NCI-H1694 (cell line): Measurements from ENCODE around the gene DMXL2.
"Not testable (repeated sequence)": the region's sequence is repeated elsewhere in the genome, so short reads cannot be mapped to it uniquely, and the experiment has no call there.

Source experiments
- DNase-seq: peaks from one replicate; lab custom pipeline; 2025; lab: John Stamatoyannopoulos, UW

Gene DMXL2

DNA sequence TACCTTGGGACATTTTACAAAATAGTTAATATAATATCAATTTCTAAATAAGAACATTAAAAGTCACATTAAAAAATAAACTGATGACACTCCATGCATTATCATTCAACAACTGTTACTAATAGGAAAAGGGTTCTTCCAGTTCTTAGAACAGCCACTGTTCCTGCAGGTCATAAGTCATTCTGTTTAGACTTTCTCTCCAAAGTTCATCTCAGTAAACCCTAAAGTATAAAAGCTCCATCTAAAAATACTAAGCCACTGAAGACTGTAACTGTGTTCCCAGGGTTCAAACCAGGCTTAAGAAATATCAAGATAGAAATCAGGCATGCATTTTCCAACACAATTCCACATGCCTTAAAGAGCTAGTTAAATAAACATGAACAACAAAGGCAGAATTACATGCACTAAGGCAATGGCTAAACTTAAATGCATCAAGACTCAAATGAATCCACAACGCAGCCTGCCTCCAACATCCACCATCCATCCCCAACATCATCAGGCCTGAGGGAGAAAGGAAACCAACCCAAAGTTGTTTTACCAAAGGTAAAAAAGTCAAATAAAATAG, 46.2 kb downstream of the DMXL2 start:
- no peak for DNase-seq

DNA sequence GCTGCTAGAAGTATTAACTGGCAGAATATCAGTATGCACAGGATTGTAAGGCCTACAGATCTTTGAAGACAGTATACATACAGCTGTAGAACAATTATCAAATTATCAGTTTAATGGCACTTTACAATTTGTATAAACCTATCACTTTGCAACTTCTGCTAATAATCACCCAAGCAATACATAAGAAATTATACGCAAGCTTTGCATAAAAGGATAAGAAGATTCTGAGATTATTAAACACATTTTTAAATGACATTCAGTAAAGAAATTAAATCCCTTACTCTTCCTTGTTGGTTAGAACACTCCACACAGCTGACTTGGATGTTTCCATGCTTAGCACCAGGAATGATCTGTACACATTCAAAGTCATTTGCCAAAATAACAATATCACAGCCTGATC, 46.8 kb downstream of the DMXL2 start:
- no peak for DNase-seq

DNA sequence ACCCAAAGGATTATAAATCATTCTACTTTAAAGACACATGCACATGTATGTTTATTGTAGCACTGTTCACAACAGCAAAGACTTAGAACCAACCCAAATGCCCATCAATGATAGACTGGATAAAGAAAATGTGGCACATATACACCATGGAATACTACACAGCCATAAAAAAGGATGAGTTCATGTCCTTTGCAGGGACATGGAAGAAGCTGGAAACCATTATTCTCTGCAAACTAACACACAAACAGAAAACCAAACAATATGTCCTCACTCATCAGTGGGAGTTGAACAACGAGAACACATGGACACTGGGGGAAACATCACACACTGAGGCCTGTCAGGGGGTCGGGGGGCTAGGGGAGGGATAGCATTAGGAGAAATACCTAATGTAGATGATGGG, 49.2 kb downstream of the DMXL2 start:
- not testable (repeated sequence) for DNase-seq

DNA sequence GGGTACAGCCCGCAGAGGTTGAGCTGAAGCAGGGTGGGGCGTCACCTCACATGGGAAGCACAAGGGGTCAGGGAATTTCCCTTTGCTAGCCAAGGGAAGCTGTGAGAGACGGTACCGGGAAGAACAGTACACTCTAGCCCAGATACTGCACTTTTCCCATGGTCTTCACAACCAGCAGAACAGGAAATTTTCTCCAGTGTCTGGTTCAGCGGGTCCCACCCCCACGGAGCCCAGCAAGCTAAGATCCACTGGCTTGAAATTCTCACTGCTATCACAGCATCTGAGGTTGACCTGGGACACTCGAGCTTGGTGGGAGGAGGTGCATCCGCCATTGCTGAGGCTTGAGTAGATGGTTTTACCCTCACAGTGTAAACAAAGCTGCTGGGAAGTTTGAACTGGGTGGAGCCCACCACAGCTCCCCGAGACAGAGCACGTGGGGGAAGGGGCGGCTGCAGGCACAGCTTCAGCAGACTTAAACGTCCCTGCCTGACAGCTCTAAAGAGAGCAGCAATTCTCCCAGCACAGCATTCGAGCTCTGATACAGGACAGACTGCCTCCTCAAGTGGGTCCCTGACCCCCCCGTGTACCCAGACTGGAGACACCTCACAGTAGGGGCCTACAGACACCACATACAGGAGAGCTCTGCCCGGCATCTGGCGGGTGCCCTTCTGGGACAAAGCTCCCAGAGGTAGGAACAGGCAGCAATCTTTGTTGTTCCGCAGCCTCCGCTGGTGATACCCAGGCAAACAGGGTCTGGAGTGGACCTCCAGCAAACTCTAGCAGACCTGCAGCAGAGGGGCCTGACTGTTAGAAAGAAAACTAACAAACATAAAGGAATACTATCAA, 53.4 kb downstream of the DMXL2 start:
- DNase-seq: not testable (repeated sequence)

DNA sequence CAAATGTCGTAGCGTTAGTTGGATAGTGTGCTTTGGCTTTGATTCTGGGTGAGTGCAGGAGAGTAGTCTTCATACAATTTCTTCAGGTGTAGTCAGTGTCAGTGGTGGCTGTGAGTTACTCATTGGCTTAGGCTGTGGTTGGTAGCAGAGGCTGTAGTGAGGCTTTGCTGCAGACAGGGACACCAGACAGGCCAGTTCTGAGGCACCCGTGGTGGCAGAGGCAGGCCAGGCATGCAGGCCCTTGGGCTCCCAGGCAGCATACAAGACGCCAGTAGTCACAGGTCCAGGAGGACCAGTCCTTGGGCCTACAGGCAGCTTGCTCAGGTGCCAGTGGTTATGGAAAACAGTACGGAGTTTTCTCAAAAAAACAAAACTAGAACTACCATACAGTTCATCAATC, 61.3 kb downstream of the DMXL2 start:
- no peak for DNase-seq

DNA sequence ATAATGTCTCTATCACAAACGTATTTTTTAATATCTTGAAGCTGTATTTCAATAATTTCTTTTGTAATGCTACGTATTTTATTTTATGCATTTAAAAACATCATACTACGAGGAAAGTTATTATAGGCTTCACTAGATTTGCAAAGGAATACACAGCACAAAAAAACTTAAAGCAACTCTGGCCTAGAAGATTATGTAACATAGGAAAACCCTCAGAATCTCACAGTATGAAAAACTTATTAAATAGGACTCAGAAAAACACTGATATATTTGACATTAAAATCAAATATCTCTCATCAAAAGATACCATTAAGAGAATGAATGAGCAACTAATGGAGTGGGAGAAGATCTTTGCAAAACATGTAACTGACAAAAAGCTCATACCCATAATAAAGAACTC, 63.7 kb downstream of the DMXL2 start:
- no peak for DNase-seq

DNA sequence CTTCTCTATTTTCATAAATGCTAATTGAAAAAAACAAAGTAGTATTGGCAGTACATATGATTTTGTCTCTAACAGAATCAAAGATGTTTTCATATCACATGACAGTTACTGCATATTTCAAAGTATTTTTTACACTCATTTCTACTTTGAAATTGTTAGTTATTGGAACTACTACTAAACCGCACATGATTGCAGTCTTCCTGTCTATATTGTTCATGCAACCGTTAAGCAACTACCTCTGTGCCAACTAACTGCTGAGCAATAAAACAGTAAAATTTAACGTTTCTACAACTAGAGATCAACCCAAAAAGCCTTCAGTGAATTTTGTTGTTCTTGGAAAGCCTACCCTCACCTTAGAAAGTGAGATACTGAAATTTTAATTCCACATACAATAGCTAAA, 64.2 kb downstream of the DMXL2 start:
- no peak for DNase-seq

DNA sequence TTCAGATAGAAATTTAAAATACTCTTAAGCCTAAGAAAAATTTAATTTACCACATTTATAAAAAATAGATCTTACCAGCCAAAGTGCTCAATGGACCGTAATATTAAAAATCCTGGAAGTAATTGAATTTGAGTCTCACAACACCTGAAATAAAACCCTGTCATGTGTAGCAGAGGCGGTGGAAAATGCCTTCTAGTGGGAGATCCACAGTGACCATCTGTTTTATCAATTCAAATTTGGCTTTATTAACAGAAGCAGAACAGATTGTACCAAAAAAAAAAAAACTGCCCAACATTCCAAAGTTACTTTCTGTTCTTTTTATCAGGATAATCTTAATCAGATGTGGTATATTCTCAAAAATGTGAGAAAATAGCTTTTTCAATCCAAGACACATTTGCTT, 71.7 kb downstream of the DMXL2 start:
- no peak for DNase-seq

DNA sequence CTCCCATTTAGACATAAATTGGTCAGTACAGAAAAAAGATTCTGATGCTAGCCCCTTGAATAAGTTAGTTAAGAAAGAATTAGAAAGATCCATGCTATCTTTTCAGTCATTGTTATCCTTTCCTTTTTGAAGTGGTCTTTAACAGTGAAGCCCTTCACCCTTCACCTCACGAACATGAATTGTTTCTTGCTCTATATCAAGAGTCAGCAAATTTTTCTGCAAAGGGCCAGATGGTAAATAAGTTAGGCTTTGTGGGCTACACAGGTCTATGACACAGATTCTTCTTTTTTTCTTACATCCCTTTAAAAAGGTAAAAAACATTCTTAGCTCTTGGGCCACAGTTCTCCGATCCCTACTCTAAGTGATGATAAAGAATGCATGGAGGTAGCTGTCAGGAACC, 74.9 kb downstream of the DMXL2 start:
- no peak for DNase-seq

DNA sequence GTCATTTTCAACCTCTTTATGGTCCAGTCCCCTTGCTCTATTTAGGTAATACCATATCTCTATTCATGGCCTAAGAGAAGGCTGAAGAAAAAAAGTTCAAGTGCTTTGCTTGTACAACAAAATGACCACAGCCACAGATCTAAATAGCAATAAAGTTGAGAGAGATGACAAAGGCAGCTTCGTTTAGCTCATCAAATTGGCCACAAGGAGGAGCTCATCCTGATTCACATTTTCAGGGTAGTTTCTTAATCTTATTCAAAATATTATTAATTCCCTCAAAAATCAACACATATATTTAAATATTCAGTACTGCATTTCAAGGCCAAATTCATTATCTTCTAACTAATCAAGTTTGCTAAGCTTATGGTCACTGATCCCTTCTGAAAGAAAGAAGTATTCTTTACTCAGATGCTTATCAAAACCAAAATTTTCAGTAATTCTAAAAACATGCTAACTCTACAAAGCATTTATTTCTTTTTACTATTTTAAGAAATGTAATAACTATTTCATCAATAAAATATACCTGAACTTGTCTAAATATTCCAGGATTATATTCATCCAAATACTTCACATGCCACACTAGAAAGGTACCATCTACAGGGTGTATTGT, 85.5 kb downstream of the DMXL2 start:
- peak; percentile 10 for DNase-seq

DNA sequence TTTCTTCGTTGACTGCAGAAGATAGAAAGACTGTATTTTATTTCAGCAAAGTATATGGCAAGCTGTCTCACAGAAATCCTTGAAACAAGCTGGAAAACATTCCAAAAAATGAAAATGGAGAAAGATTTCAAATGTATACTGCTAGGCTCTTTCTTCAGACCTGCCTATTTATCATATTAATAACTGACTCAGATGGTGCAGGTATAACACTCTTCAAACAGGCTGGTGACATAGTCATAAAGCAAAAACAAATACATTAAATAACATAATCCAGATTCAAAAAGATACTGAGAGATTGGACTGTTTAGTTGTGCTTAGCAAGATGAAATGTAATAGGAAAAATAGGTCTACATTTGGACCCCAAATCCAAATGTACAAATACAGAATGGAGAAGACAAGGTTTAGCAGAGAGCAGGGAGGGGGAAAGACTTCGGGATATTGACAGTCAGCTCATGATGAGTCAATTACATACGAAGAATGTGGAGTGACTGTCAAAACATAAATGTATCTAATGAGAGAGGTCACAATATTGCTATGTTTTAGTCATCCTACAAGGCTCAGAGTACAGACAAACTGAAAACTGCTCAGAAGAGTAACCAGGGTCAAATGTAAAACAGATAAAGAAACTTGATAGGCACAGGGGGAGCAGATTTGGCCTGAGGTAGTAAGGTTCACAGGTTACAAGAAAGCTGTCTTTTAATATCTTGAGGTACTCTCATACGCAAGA, 88.7 kb downstream of the DMXL2 start:
- no peak for DNase-seq

DNA sequence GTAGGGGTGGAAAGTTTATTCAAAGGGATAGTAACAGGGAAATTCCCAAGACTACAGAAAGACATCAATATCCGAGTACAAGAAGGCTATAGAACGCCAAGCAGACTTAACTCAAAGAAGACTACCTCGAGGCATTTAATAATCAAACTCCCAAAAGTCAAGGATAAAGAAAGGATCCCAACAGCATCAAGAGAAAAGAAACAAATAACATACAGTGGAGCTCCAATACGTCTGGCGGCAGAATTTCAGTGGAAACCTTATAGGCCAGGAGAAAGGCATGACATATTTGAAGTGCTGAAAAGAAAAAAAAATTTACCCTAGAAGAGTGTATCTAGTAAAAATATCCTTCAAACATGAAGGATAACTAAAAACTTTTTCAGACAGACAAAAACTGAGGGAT, 95.6 kb downstream of the DMXL2 start:
- DNase-seq: no peak

DNA sequence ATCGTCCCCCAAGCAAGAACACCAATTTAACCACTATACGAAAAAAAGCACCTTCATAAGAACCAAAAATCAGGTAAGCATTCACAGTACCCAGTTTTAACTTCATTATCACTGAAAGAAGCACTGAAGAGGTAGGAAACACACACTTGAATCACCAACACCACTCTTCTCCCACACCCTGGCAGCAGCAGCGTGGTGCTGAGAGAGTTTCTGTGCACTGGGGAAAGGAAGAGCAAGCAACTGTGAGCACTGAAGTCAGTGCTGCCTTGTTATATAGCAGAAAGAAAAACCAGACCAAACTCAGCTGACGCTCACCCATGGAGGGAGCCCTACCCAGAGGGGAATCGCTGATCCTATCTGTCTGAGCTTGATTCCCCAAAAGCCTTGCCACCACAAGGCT, 98.2 kb downstream of the DMXL2 start:
- no peak for DNase-seq

DNA sequence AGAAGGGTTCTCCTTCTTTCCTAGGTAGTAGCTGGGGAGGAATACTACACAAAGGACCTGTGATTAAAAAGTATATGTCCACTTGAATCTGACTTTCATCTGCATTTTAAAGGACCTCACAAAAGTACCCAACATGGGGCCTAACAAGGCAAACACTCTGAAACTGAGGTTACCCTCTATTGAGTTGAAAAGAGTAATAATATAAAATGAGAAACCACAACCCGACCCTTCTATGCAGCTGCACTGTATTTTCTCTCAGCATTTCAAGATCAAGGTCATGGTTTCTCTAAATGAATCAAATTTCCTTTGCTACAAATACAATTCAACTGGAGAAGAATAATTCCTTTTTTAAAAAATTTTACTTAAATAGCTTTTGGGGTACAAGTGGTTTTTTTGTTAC, 106.3 kb downstream of the DMXL2 start:
- DNase-seq: no peak

DNA sequence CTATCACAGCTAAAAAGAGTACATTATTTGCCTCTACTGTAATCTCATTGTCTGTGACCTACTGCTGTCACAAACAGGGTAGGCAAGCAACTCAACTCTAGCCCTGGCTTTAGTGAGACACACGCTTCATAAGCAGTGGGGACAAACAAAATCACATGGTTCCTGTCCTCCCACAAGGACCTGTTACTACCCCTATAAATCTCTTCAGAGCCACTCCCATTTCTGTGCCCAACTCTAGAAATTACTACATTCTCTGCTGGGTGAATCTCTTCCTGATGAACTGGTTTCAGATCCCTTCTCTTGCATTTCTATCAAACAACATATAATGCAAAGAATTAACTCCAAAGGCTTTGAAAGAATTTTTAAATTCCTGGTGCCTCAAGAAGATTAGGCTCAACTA, 117.3 kb downstream of the DMXL2 start:
- no peak for DNase-seq

DNA sequence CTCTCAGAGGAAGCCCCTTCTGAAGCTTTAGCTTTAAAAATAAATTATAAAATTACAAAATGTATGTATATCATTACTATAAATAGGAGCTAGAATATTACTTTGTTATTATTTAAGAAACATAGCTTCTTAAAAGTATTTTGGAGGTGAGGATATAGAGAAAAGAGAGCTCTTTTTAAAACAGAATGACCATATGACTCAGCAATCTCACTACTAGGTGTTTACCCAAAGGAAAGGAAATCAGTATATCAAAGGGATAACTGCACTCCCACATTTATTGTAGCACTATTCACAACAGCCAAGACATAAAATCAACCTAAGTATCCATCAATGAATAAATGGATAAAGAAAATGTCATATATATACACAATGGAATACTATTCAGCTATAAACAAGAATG, 119.6 kb downstream of the DMXL2 start:
- no peak for DNase-seq

DNA sequence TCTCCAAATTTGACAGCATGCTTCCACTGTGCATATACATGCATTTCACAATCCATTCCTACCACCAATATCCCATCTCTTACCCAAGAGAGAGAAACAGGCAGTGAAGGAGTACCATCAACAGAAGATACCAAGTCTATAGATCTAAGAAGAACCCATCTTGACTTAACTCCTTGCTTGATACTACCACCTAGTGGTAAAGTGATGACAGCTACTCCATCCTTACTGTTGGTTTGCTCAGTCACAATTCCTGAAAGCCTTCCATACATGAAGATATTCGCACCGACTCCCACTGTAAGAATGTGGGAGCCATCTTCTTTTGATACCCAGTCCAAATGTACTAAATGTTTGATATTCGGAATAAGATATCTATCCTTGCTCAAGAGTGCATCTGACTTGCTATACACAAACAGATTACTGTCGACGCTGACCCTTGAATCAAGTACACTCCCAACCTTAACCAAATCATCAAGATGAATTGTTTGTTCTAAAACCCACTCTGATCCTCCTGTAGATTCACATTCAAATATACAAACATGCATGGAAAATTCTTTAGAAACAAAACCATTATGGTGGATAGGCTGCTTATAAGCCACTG, 123.1 kb downstream of the DMXL2 start:
- DNase-seq: no peak

DNA sequence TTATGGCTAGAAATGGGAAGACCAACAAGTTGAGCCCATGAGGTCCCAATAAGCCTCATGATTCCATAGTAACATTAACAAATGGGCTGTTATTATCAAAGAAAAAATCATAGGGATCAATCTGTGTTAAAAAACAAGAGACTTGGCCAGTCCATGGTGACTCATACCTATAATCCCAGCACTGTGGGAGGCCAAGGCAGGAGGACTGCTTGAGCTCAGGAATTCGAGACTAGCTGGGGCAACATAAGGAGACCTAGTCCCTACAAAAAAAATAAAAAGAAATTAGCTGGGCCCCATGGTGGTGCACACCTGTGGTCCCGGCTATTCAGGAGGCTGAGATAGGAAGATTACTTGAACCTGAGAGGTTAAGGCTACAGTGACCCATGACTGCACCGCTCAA, 124.8 kb downstream of the DMXL2 start:
- DNase-seq: no peak

DNA sequence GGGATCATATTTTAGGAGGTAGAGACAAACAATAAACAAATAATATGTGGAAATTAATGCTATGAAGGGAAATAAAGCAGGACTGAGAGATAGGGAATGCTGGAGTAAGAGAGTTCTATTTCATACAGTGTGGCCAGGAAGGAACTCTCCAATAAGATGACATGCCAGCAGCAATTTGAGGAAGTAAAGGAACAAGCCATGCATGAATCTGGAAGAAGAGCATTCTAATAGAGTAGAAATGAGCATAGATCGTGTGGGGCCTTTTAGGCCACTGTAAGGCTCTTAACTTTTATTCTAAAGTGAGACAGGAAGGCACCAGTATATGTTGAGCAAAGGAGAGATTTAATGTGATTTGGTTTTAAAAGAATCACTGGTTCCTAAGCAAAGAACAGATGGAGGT, 126.3 kb downstream of the DMXL2 start:
- no peak for DNase-seq

DNA sequence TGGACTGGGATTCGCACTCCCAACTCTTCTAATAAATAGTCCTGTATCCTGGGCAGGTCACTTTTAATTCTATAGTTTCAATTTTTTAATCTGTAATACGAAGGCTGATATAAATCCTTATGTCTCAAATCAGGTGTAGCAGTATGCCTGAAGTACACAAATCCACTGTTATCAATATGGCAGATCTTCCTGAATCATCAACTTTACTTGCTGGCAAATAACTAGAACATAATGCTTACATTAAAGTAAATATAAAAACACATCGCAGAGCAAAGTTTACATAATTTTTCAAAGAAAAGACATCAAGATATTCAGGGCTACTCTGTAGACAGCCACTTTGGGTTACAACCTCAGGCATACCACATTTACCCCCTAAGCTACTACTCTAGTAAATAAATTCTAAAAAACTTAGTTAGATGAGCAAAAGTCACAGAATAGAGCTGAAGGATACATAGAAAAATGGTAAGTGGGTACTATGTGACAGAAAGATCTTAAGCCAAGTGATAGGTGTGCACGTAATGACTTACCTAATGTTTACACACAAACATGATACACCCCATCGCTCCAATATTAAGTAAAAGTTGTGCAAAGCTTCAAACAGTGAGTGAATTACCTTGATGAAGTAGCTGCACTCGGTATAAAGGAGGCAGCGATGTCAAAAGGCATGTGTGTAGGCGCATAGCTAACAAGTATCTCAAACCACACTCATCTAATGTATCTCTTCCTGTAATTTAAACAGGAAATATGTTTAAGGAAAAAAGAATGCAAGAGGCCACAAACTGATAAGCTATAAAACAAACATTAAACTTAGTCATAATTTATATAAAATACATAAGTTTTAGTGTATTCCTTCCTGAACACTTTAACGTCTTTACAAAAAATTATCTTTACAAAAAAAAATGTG, 127.9 kb downstream of the DMXL2 start:
- no peak for DNase-seq

DNA sequence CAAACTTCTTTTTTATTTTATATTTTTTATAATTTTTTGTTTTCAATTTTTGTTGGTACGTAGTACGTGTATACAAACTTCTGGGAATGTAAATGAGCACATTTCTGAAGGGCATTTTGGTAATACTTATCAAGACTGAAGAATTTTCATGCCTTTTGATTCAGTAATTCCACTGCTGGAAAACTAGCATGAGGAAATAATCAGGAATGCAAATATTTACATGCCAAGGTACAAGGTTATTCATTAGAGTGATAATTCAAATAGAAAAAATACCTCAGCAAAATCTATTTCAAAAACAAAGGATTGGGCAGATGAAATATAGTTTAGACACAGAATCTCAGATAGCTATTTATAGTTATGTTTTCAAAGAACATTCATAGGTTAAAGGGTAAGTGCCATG, 128.7 kb downstream of the DMXL2 start:
- no peak for DNase-seq
